GM12891 (cell line): ENCODE results near the gene CNTN4.

Experiments
- PAX5 ChIP-seq: IDR thresholded peaks from 2 replicates; pipeline ENCODE4 v1.6.1; 2011; ENCODE audit warnings: low read length, moderate library complexity, mild to moderate bottlenecking; ENCODE audit not compliant: insufficient read depth, severe bottlenecking
- POLR2A ChIP-seq: IDR thresholded peaks from 2 replicates; pipeline ENCODE4 v1.6.1; 2011; ENCODE audit warnings: low read depth, low read length, control low read depth
- POLR2AphosphoS5 ChIP-seq: IDR thresholded peaks from 2 replicates; pipeline ENCODE4 v1.6.1; 2011; ENCODE audit warnings: low read depth, low read length, control low read depth
- SPI1 ChIP-seq: IDR thresholded peaks from 2 replicates; pipeline ENCODE4 v1.6.1; 2011; ENCODE audit warnings: low read depth, low read length, control low read depth
- TAF1 ChIP-seq: IDR thresholded peaks from 2 replicates; pipeline ENCODE4 v1.6.1; 2011; ENCODE audit warnings: low read depth, low read length, control low read depth

DNA sequence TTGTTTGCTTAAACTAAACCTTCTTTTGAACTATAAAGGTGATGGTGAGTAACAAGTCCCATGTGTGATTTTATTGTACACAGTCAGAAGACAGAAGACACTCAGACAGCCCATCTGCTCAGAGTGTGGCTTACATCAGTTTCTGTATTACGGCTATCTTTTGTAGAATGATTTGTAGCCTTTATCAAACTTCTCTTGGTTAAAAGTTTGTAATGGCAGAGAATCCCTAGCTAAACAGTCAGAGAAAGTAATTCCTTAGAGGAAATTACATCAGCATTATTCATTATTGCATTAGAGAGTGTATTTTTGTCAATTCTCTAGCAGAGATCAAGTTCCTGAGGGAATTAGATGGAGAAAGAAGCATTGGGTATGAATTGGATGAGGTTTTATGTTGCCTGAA is 500.8 kb downstream of the CNTN4 start:
- TF ChIP-seq POLR2A, result no peak
- TF ChIP-seq POLR2AphosphoS5, result no peak
- no peak for TF ChIP-seq TAF1
- no peak for TF ChIP-seq PAX5
- no peak for TF ChIP-seq SPI1
